HK-2 (cell line): ENCODE data around the gene ZBTB44.

Experiments used
- DNase-seq: peaks from one replicate; pipeline ENCODE4 v3.0.0-alpha.2; 2018; ENCODE audit not compliant: unreplicated experiment

ZBTB44 gene

DNA sequence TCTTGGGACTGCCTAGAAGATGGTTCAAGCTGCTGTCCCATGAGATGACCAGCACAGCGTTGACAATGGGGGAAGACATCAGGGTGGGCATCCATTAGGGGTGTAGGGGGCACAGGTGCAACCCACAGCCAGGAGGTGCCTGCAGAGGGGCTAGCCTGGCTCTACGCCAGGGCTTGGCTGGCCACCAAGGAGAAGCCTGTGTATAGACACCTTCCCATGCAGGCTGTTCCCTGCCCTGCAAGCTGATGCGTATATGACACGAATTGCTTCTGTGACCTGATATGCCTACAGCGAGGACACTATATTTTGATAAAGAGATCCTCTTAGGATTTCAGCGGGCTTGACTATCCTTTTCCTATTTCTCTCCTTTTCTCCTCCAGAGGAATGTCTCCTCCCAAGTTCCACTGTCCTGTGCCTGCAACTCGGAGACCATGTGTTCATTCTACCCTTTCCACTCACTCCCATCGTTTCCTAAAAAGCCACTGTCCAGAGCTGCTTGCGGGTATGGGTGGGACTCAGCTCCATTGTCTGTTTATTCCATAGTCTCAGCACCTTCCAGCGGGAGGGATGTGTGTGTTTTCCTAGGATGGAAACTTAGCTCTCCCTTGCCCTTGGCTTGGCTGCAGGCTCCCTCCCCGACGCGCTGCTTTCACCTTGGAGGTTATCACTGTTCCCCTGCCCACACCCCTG, 99.0 kb downstream of the ZBTB44 start:
- no peak for DNase-seq

DNA sequence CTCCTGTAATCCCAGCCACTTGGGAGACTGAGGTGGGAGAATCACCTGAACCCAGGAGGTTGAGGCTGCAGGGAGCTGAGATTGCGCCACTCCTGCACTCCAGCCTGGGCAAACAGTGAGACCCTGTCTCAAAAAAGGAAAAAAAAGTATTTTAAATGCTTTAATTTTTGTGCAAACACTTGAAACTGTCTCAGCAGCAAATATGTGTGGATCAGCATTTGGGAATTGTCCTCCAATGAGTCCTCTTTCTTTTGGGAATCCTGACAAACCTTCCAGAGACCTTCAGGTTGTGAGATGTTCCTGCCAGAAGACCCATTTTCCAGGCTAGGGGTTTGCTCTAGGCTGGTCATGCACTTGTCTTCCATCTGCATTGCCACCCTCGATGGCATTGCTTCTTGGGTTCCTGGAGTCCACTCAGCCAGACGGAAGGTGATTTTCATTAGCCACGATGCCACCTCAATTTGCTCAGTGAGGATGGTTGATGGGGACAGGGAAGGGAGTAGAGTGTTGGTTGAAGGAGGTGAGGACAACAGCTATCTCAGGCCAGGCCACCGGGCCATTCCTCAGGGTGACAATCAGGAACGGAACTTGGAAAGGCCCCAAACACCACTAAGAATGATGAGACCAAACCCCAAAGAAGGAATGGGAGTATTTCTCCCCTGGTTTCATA, 99.7 kb downstream of the ZBTB44 start:
- no peak for DNase-seq

DNA sequence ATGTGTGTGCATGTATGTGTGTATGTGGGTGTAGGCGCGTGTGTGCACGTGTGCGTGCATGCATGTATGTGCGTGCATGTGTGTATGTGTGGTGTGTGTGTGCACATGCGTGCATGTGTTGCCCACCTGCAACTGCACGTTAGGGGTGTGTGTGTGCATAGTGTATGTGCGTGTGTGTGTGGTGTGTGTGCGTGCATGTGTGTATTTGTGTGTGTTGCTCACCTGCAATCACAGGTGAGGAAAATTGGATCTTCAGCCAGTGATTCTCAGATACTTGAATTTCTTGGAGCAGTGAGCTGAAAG, 100.8 kb downstream of the ZBTB44 start:
- DNase-seq, result no peak

GRCh38 chr11:130213143-130213978, 101.4 kb downstream of the ZBTB44 start:
- DNase-seq, result peak; percentile 65

- no peak for DNase-seq
Observed at GRCh38 chr11:130212431-130212961, 102.2 kb downstream of the ZBTB44 start.

GRCh38 chr11:130211781-130212401, 102.8 kb downstream of the ZBTB44 start:
- no peak for DNase-seq

- DNase-seq, result no peak
Observed at GRCh38 chr11:130211144-130211543, 103.6 kb downstream of the ZBTB44 start.

DNA sequence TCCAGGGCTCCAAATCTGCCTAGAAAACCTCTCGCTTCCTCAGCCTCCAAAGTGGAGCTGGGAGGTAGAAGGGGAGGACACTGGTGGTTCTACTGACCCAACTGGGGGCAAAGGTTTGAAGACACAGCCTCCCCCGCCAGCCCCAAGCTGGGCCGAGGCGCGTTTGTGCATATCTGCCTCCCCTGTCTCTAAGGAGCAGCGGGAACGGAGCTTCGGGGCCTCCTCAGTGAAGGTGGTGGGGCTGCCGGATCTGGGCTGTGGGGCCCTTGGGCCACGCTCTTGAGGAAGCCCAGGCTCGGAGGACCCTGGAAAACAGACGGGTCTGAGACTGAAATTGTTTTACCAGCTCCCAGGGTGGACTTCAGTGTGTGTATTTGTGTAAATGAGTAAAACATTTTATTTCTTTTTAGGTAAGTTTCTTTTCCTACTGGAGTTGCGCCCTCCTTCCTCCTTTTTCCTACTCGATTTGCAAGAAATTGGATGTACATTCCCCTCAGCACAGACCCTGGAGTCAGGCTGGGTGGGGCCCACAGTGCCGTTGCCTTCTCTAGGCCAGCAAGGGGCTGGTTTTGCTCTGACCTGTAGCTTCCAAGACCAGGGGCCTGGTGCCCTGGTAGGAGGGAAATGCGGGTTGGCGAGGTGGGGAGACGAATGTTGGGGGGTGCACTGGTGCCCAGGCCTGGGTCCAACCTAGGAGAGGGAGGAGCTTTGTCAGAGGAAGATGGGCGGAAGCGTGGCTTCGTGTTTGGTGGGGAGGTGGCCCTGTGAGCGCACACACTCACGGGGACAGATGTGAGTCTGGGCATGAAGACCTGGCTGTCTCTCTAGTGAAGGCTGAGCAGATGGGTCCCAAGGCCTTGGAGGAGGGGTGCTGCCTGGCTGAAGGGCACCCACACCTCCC, 104.5 kb downstream of the ZBTB44 start:
- no peak for DNase-seq

DNA sequence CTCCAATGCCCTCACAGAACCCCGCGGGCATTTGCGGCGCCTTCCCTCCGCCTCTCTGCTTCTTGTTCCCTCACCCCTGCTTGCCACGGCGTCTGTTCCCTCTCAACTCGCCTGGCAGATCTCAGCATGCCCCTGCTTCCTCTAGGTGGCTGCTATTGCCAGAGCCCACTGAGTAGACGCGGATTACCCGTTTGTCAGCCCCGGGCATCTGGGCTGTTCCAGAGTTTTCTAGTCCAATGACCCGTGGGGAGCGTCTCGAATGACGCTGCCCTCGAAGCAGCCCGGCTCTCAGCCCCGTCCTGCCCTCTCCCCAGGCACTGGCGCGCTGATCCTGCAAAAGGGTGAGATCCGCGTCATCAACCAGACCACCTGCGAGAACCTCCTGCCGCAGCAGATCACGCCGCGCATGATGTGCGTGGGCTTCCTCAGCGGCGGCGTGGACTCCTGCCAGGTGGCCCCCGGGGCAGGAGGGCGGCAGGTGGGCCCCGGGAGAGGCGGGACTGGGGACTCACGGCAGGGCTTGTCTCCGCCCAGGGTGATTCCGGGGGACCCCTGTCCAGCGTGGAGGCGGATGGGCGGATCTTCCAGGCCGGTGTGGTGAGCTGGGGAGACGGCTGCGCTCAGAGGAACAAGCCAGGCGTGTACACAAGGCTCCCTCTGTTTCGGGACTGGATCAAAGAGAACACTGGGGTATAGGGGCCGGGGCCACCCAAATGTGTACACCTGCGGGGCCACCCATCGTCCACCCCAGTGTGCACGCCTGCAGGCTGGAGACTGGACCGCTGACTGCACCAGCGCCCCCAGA, 105.4 kb downstream of the ZBTB44 start:
- DNase-seq, result no peak

GRCh38 chr11:130208241-130209127, 106.2 kb downstream of the ZBTB44 start:
- no peak for DNase-seq

DNA sequence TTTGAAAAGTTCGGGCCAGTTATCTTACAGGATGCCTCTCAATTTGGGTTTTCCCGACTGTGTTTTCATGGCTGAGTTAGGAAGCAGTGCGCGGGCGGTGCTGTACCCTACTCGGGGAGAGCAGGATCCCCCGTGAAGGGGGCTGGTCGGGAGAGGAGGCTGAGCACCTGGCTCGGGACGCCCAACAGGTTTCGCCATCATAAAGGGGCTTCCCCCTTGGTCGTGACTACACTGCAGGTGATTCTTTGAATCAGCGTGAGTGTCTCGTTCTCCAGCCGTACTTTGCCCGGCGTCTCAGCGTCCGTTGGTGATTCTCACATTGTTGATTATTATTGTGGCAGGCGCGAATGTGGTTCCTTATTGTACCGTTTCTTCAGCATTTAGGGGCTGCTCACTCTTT, 108.6 kb downstream of the ZBTB44 start:
- DNase-seq, result no peak

GRCh38 chr11:130204703-130205095, 110.0 kb downstream of the ZBTB44 start:
- no peak for DNase-seq

DNA sequence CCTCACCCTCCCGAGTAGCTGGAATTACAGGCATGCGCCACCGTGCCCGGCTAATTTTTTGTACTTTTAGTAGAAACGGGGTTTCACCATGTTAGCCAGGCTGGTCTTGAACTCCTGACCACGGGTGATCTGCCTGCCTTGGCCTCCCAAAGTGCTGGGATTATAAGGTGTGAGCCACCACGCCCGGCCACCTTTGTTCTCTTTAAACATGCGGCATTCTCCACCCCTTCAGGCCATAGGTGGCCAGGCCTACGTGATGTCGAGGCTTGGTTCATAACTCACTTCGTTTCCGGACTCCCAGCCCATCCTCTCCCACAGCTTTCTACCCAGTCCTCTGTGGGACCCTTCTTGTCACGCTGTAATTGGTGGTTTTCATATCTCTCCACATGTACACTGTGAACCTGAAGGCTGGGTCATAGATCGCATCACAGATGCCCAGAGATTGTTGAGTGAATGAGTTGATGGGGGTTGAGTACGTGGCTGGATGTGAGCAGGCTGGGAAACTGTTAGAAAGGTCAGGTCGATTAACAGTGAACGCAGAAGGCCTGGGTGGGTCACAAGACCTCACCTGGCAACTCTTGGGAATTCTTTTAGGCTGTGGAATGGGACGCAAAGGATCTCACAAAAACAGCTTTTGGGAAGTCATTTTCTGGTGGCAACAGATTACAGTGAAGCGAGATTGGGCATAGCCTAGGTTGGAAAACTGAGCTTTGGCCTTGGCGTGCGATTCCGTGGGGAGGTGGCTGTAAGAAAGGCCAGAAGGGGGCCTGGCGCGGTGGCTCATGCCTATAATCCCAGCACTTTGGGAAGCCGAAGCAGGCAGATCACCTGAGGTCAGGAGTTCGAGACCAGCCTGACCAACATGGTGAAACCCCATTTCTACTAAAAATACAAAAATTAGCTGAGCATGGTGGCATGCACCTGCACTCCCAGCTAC, 110.7 kb downstream of the ZBTB44 start:
- no peak for DNase-seq

DNA sequence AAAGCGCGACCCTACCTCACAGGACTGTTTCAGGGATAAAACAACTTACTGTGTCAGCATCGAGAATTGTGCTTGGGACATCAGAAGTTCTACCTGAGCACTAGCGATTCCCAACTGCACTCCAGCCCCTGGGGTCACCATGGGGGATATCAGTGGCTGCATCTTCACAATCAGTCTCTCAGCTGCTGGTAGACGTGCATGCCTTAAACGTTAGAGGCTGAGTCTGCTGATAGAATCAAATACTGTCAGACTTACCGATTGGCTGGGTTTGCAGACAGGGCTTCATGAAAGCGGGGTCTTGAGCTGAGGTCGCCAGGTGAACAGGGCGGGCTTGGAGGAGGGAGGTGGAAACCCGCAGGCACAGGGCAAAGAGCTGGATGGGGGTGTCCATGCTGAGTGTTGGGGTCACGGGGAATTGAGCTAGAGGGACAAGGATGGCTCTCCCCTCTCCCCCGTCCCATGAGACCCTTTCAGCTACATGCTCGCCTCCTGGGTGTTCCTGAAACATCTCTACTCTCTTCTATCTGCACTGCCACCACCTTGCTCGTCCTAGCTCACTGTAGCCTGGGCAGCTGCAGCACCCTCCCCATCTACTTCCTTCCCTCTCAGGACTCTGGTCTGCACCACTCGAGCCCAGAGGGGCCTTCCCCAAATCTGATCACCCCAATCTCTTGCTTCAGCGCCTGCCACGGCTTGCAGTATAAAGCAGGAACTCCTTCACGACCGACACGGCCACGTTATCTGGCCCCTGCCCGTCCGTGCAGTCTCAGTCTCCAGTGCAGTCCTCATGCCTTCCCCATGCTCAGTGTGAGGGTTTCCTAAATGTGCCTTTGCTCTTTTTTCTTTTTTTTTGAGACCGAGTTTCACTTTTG, 111.7 kb downstream of the ZBTB44 start:
- no peak for DNase-seq

- no peak for DNase-seq
Observed at GRCh38 chr11:130202009-130202817, 112.5 kb downstream of the ZBTB44 start.

- DNase-seq, result no peak
Observed at GRCh38 chr11:130201026-130201425, 113.7 kb downstream of the ZBTB44 start.
